ENCODE data around the gene UBE2F.
A peak's percentile ranks its signal among the peaks of the same experiment; 100 is the strongest.

UBE2F gene

DNA sequence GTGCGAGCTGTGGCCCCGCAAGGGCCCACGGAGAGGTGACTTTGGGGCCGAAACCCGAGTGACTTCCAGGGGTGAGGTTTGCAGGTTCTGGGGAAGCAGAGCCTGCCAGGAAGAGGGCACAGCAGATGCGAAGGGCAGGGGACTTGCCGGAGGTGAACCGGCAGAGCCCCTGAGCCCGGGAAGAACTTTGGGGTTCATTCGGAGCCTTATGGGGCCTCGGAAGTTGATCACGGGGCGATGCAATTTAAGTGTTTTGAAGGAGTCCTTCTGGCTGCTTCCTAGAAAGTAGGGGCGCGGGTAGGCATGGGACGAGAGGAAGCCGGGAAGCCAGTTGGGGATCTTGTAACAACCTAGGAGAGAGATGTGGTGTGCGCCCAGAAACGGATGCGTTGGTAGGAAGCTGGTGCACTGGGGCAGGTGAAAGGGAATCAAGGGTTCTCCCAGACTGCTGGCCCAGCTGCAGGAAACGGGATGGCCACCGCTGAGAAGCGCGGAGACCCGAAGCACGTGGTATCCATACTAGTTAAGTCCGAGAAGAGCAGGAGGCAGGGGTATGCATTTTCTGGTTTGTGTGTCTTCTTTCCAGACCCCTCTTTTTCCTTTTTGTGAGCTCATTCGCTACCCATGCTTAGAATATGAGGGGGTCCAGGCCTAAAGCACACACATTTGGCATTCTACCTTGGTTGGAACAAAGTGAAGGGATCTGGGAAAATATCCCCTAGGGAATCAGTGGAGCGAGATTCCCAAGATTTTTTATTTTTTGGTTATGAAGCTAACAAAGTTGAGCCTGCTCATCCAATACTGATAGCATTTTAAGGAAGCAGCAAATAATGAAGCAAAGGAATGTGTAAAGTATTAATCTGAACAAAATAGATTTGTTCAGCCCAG lies 94.7 kb downstream of the UBE2F start:
- peaks cover 3 to 6% of the 10 kb centered on the region in 2 experiments for H3K36me3 ChIP-seq (ENCODE audit: control insufficient read depth in 1 of 2, insufficient read depth in 2 of 2, low read length in 2 of 2)
- peak overlapping the region; percentile 25 for H4K91ac ChIP-seq (ENCODE audit: low read depth, low read length)
- H3K79me1 ChIP-seq (ENCODE audit: low read length) = peaks cover 9% of the 10 kb centered on the region
- H3K4me1 ChIP-seq (ENCODE audit: control insufficient read depth in 1 of 2, insufficient read depth in 2 of 2, low read length in 2 of 2) = peaks cover 0 to 8% of the 10 kb centered on the region in 2 experiments
- H3K23ac ChIP-seq (ENCODE audit: low read length) = no peak overlapping the region
- no peak overlapping the region for H3K27ac ChIP-seq (ENCODE audit: low read depth, low read length)
- no peak overlapping the region for H4K12ac ChIP-seq (ENCODE audit: low read depth, low read length)
- no peaks in the 10 kb centered on the region for H3K27me3 ChIP-seq (ENCODE audit: insufficient read depth, low read length)
- H3K4me3 ChIP-seq (ENCODE audit: low read depth, low read length) = peak overlapping the region; percentile 79
- peaks cover 6% of the 10 kb centered on the region for H3K79me2 ChIP-seq (ENCODE audit: control insufficient read depth, insufficient read depth, low read length, poor library complexity)
- H3K4me2 ChIP-seq (ENCODE audit: low read length) = peak overlapping the region; percentile 76
- peak overlapping the region; percentile 54 for H2BK120ac ChIP-seq (ENCODE audit: insufficient read depth, low read length, poor library complexity)
- peak in 1 of 2 donors; percentile 8 for DNase-seq
- H3K14ac ChIP-seq (ENCODE audit: low read length) = peak overlapping the region; percentile 66
- peak overlapping the region; percentile 47 for H2BK5ac ChIP-seq (ENCODE audit: low read depth, low read length, poor library complexity)
- peak overlapping the region; percentile 34 for H3K9ac ChIP-seq (ENCODE audit: low read length)
- WGBS (ENCODE audit: extremely low coverage, insufficient coverage, insufficient read length) = no CpG with 5 or more reads among the region's 29 CpGs
- H2BK12ac ChIP-seq (ENCODE audit: low read length) = no peak overlapping the region
- peak overlapping the region; percentile 24 for H2AK5ac ChIP-seq (ENCODE audit: low read length)
- H3K4ac ChIP-seq (ENCODE audit: low read depth, low read length) = peak overlapping the region; percentile 65
- H4K8ac ChIP-seq (ENCODE audit: low read depth, low read length) = peak overlapping the region; percentile 83
- H3K9me3 ChIP-seq (ENCODE audit: insufficient read depth, low read depth, low read length) = peaks cover 3% of the 10 kb centered on the region
- peak overlapping the region; percentile 89 for H2AFZ ChIP-seq (ENCODE audit: insufficient read depth, low read length, poor library complexity)
- H3K18ac ChIP-seq (ENCODE audit: low read length) = peak overlapping the region; percentile 84

DNA sequence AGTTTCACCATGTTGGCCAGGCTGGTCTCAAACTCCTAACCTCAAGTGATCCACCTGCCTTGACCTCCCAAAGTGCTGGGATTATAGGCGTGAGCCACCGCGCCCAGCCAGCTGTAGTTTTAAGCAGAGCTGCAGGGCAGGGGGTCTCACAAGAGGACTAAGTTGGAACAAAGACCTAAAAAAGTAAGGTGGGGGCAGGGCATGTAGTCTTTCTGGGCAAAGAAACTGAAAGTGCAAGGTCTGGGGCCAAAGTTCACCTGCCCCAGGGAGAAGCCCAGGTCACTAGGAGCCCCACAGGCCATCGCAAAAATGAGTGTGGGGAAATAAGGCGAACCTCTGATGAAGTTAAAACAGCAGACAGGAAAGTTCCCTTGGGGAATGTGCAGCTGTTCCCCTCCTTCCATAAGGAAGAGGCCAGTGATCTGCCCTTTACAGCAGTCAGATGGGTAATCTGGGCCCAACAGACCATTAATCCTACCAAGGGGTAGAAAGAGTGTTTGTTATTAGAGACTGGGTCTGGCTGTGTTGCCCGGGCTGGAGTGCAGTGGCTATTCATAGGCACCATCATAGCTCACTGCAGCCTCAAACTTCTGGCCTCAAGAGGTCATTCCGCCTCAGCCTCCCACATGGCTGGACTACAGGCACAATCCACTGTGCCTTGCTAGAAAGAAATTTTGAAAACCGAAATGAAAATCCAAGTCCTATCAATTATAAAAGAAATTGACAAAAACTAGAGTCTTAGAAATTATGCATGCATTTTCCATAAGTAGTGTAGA lies 96.8 kb downstream of the UBE2F start:
- H3K9me3 ChIP-seq (ENCODE audit: insufficient read depth, low read depth, low read length) = peaks cover 3% of the 10 kb centered on the region
- no peak overlapping the region for H3K4me3 ChIP-seq (ENCODE audit: low read depth, low read length)
- no peak overlapping the region for H2BK12ac ChIP-seq (ENCODE audit: low read length)
- H3K79me2 ChIP-seq (ENCODE audit: control insufficient read depth, insufficient read depth, low read length, poor library complexity) = peaks cover 6% of the 10 kb centered on the region
- no peak overlapping the region for H3K4me2 ChIP-seq (ENCODE audit: low read length)
- H3K4me1 ChIP-seq (ENCODE audit: control insufficient read depth in 1 of 2, insufficient read depth in 2 of 2, low read length in 2 of 2) = peaks cover 0 to 8% of the 10 kb centered on the region in 2 experiments
- no peak overlapping the region for H3K23ac ChIP-seq (ENCODE audit: low read length)
- no peak overlapping the region for H2BK5ac ChIP-seq (ENCODE audit: low read depth, low read length, poor library complexity)
- H4K12ac ChIP-seq (ENCODE audit: low read depth, low read length) = no peak overlapping the region
- H3K36me3 ChIP-seq (ENCODE audit: control insufficient read depth in 1 of 2, insufficient read depth in 2 of 2, low read length in 2 of 2) = peaks cover 6 to 14% of the 10 kb centered on the region in 2 experiments
- H3K27ac ChIP-seq (ENCODE audit: low read depth, low read length) = no peak overlapping the region
- no peak overlapping the region for H4K91ac ChIP-seq (ENCODE audit: low read depth, low read length)
- H3K4ac ChIP-seq (ENCODE audit: low read depth, low read length) = no peak overlapping the region
- no peak overlapping the region for H3K14ac ChIP-seq (ENCODE audit: low read length)
- H2BK120ac ChIP-seq (ENCODE audit: insufficient read depth, low read length, poor library complexity) = no peak overlapping the region
- no peaks in the 10 kb centered on the region for H3K27me3 ChIP-seq (ENCODE audit: insufficient read depth, low read length)
- no peak overlapping the region for H4K8ac ChIP-seq (ENCODE audit: low read depth, low read length)
- H3K79me1 ChIP-seq (ENCODE audit: low read length) = peaks cover 9% of the 10 kb centered on the region
- H3K18ac ChIP-seq (ENCODE audit: low read length) = no peak overlapping the region
- H2AK5ac ChIP-seq (ENCODE audit: low read length) = no peak overlapping the region
- no CpG with 5 or more reads among the region's 8 CpGs for WGBS (ENCODE audit: extremely low coverage, insufficient coverage, insufficient read length)
- DNase-seq = no peak
- H2AFZ ChIP-seq (ENCODE audit: insufficient read depth, low read length, poor library complexity) = no peak overlapping the region
- no peak overlapping the region for H3K9ac ChIP-seq (ENCODE audit: low read length)

- H3K18ac ChIP-seq (ENCODE audit: low read length) = no peak overlapping the region
- H4K91ac ChIP-seq (ENCODE audit: low read depth, low read length) = no peak overlapping the region
- H3K9ac ChIP-seq (ENCODE audit: low read length) = no peak overlapping the region
- H3K27me3 ChIP-seq (ENCODE audit: insufficient read depth, low read length) = no peaks in the 10 kb centered on the region
- H2BK12ac ChIP-seq (ENCODE audit: low read length) = no peak overlapping the region
- H3K14ac ChIP-seq (ENCODE audit: low read length) = no peak overlapping the region
- H3K4me3 ChIP-seq (ENCODE audit: low read depth, low read length) = no peak overlapping the region
- H3K23ac ChIP-seq (ENCODE audit: low read length) = no peak overlapping the region
- no CpG with 5 or more reads among the region's 7 CpGs for WGBS (ENCODE audit: extremely low coverage, insufficient coverage, insufficient read length)
- H4K8ac ChIP-seq (ENCODE audit: low read depth, low read length) = no peak overlapping the region
- H3K4me1 ChIP-seq (ENCODE audit: control insufficient read depth in 1 of 2, insufficient read depth in 2 of 2, low read length in 2 of 2) = peaks cover 0 to 8% of the 10 kb centered on the region in 2 experiments
- H3K9me3 ChIP-seq (ENCODE audit: insufficient read depth, low read depth, low read length) = peaks cover 3% of the 10 kb centered on the region
- no peak overlapping the region for H4K12ac ChIP-seq (ENCODE audit: low read depth, low read length)
- no peak overlapping the region for H2AK5ac ChIP-seq (ENCODE audit: low read length)
- no peak overlapping the region for H3K27ac ChIP-seq (ENCODE audit: low read depth, low read length)
- no peak overlapping the region for H2BK5ac ChIP-seq (ENCODE audit: low read depth, low read length, poor library complexity)
- no peak overlapping the region for H3K4ac ChIP-seq (ENCODE audit: low read depth, low read length)
- DNase-seq = no peak
- no peak overlapping the region for H3K4me2 ChIP-seq (ENCODE audit: low read length)
- peaks cover 9% of the 10 kb centered on the region for H3K79me1 ChIP-seq (ENCODE audit: low read length)
- no peak overlapping the region for H2BK120ac ChIP-seq (ENCODE audit: insufficient read depth, low read length, poor library complexity)
- H3K36me3 ChIP-seq (ENCODE audit: control insufficient read depth in 1 of 2, insufficient read depth in 2 of 2, low read length in 2 of 2) = peaks cover 9 to 17% of the 10 kb centered on the region in 2 experiments
- H2AFZ ChIP-seq (ENCODE audit: insufficient read depth, low read length, poor library complexity) = no peak overlapping the region
- H3K79me2 ChIP-seq (ENCODE audit: control insufficient read depth, insufficient read depth, low read length, poor library complexity) = peaks cover 6% of the 10 kb centered on the region
These were observed 97.6 kb downstream of the UBE2F start for GRCh38 chr2:238064376-238064775.

DNA sequence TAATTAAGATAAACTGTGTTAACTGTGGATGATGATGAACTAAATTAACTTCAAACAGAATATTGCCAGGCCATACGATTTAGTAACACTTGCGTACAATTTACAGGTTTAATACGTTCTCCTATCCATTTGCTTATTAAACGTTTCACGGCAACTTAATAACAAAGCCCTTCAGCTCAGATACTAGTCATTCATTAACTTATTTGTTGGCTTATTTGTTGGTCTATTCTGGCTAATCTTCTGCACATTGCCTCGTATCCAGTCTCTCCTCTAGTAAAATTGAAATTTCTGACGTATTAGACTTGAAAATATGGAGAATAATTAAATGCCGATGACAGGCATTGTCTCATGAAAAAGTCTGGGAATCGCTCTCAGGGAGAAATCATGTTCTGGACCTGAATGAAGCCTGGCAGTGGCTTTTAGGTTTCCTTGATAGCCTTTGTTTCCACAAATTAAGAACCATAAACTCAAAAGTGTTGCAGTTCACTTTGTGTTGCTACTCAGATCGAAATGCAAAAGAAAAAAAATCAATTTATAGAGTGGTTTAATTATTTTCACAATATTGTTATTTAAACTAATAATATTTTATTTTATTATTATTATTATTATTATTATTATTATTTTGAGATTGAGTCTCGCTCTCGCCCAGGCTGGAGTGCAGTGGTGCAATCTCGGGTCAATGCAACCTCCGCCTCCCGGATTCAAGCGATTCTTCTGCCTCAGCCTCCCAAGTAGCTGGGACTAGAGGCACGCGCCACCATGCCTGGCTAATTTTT lies 98.4 kb downstream of the UBE2F start:
- peaks cover 11 to 22% of the 10 kb centered on the region in 2 experiments for H3K36me3 ChIP-seq (ENCODE audit: control insufficient read depth in 1 of 2, insufficient read depth in 2 of 2, low read length in 2 of 2)
- no CpG with 5 or more reads among the region's 18 CpGs for WGBS (ENCODE audit: extremely low coverage, insufficient coverage, insufficient read length)
- no peak overlapping the region for H2AFZ ChIP-seq (ENCODE audit: insufficient read depth, low read length, poor library complexity)
- no peak overlapping the region for H4K12ac ChIP-seq (ENCODE audit: low read depth, low read length)
- no peak overlapping the region for H3K9ac ChIP-seq (ENCODE audit: low read length)
- H3K4me2 ChIP-seq (ENCODE audit: low read length) = no peak overlapping the region
- no peak overlapping the region for H3K18ac ChIP-seq (ENCODE audit: low read length)
- H3K9me3 ChIP-seq (ENCODE audit: insufficient read depth, low read depth, low read length) = peaks cover 3% of the 10 kb centered on the region
- no peak overlapping the region for H3K27ac ChIP-seq (ENCODE audit: low read depth, low read length)
- no peak overlapping the region for H3K23ac ChIP-seq (ENCODE audit: low read length)
- no peak overlapping the region for H2AK5ac ChIP-seq (ENCODE audit: low read length)
- no peak overlapping the region for H2BK120ac ChIP-seq (ENCODE audit: insufficient read depth, low read length, poor library complexity)
- H3K27me3 ChIP-seq (ENCODE audit: insufficient read depth, low read length) = no peaks in the 10 kb centered on the region
- no peak overlapping the region for H3K4me3 ChIP-seq (ENCODE audit: low read depth, low read length)
- H3K14ac ChIP-seq (ENCODE audit: low read length) = no peak overlapping the region
- H3K4ac ChIP-seq (ENCODE audit: low read depth, low read length) = no peak overlapping the region
- H3K79me2 ChIP-seq (ENCODE audit: control insufficient read depth, insufficient read depth, low read length, poor library complexity) = peaks cover 6% of the 10 kb centered on the region
- H3K4me1 ChIP-seq (ENCODE audit: control insufficient read depth in 1 of 2, insufficient read depth in 2 of 2, low read length in 2 of 2) = peaks cover 0 to 4% of the 10 kb centered on the region in 2 experiments
- H2BK12ac ChIP-seq (ENCODE audit: low read length) = no peak overlapping the region
- no peak overlapping the region for H2BK5ac ChIP-seq (ENCODE audit: low read depth, low read length, poor library complexity)
- H4K8ac ChIP-seq (ENCODE audit: low read depth, low read length) = no peak overlapping the region
- peaks cover 7% of the 10 kb centered on the region for H3K79me1 ChIP-seq (ENCODE audit: low read length)
- no peak overlapping the region for H4K91ac ChIP-seq (ENCODE audit: low read depth, low read length)
- DNase-seq = no peak
